K562 (cell line): ENCODE results near the gene ABR. TPM values are rescaled to one million over a fixed set of nuclear protein-coding genes. Genes with fewer than 3 reads are reported as not detected.

ENCODE experiments used
- ATAC-seq: fragments of 200-7000 bp; cut with Tn5 transposase; 3 replicates; pipeline ENCODE4 v1.9.1; 2020; ENCODE audit warnings: moderate library complexity
- BruUV-seq: library from RNA; stranded (reverse); fragments of 400-500 nt; replicated peaks from 2 replicates; lab custom pipeline; 2021; lab: Mats Ljungman, UMichigan
- CTCF ChIA-PET: fragments of 300-600 bp; formaldehyde crosslinking; extraction: SDS; loops from one replicate; lab custom pipeline; 2021; ENCODE audit warnings: low intra/inter-chr PET ratio; lab: Yijun Ruan, JAX
- POLR2A ChIA-PET: fragments of 300-600, 350-650 bp; sonication (Branson Sonifier 250); formaldehyde crosslinking; extraction: SDS; loops from one replicate; lab custom pipeline; 2021; ENCODE audit warnings: antibody characterized with exemption, inconsistent platforms; lab: Yijun Ruan, JAX
- DNase-seq, 4 experiments: peaks; one replicate each; pipeline versions ENCODE4 v3.0.0 to v3.0.0-alpha.2; 2011 to 2018; ENCODE audit warnings: low spot score in 3 of 4, mixed read lengths in 3 of 4; ENCODE audit errors: extremely low read depth in 1 of 4
- FAIRE-seq: peaks from 2 replicates; lab custom pipeline; 2011; peaks lifted over from hg19 to GRCh38; lab: Jason Lieb, UNC
- H2AFZ ChIP-seq: 2 replicates; pipeline ENCODE4 v1.6.0; 2011; ENCODE audit warnings: low read depth, low read length, control low read depth, inconsistent platforms
- H3K27ac ChIP-seq: fragments of 200-600 bp; 3 replicates; pipeline ENCODE4 v1.8.0; 2011; ENCODE audit warnings: low read depth, mild to moderate bottlenecking, control low read depth, inconsistent platforms, low read length, moderate library complexity, mixed read lengths; ENCODE audit errors: extremely low read depth
- H3K27me3 ChIP-seq, 2 experiments: fragments of 300-600 bp in 1 of 2; 2 replicates in 1 of 2; 3 replicates in 1 of 2; pipeline versions ENCODE4 v1.6.0 to v1.8.0; 2011; ENCODE audit warnings: inconsistent platforms in 2 of 2, low read length in 2 of 2, mild to moderate bottlenecking in 1 of 2, mixed read lengths in 1 of 2, moderate library complexity in 1 of 2; ENCODE audit not compliant: control insufficient read depth in 2 of 2, insufficient read depth in 2 of 2
- H3K36me3 ChIP-seq: fragments of 300-600 bp; 3 replicates; pipeline ENCODE4 v1.8.0; 2011; ENCODE audit warnings: mild to moderate bottlenecking, low read length, inconsistent platforms; ENCODE audit not compliant: control insufficient read depth, insufficient read depth
- H3K4me1 ChIP-seq, 2 experiments: fragments of 200-600 bp in 1 of 2; replicated peaks in 1 of 2; 2 replicates in 1 of 2; 3 replicates in 1 of 2; pipeline versions ENCODE4 v1.5.1 to v1.8.0; 2011; ENCODE audit warnings: inconsistent platforms in 2 of 2, low read length in 2 of 2, mild to moderate bottlenecking in 1 of 2, mixed read lengths in 1 of 2, moderate library complexity in 1 of 2; ENCODE audit not compliant: control insufficient read depth in 2 of 2, insufficient read depth in 2 of 2
- H3K4me2 ChIP-seq: 2 replicates; pipeline ENCODE4 v1.6.1; 2011; ENCODE audit warnings: low read length, control low read depth, inconsistent platforms, mixed read lengths; ENCODE audit not compliant: insufficient read depth
- H3K4me3 ChIP-seq: fragments of 200-600 bp; sonication (generic), shearing (Covaris generic); 2 replicates; pipeline ENCODE4 v1.5.1; 2016; ENCODE audit warnings: control low read depth, inconsistent platforms
- H3K79me2 ChIP-seq: fragments of 200-600 bp; 3 replicates; pipeline ENCODE4 v1.8.0; 2011; ENCODE audit warnings: low read length, inconsistent platforms; ENCODE audit not compliant: control insufficient read depth, insufficient read depth
- H3K9ac ChIP-seq, 2 experiments: 2 replicates each; pipeline versions ENCODE4 v1.6.0 to v1.6.1; 2011; ENCODE audit warnings: low read depth in 2 of 2, low read length in 2 of 2, control low read depth in 1 of 2, inconsistent platforms in 1 of 2, mild to moderate bottlenecking in 1 of 2, mixed read lengths in 1 of 2; ENCODE audit not compliant: insufficient read depth in 1 of 2
- H3K9me1 ChIP-seq: one replicate; pipeline ENCODE4 v1.6.0; 2011; ENCODE audit warnings: inconsistent platforms, mild to moderate bottlenecking, low read length, moderate library complexity; ENCODE audit not compliant: control insufficient read depth, insufficient read depth
- H3K9me3 ChIP-seq: replicated peaks from 2 replicates; pipeline ENCODE4 v1.5.1; 2011; ENCODE audit warnings: low read depth, low read length, inconsistent platforms; ENCODE audit not compliant: control insufficient read depth, insufficient read depth
- H4K20me1 ChIP-seq: replicated peaks from 2 replicates; pipeline ENCODE4 v1.6.1; 2011; ENCODE audit warnings: low read length, inconsistent platforms, mixed read lengths; ENCODE audit not compliant: control insufficient read depth, insufficient read depth
- GABPB2 ChIP-seq: fragments of 250-450 bp; sonication (Bioruptor Pico); conservative IDR thresholded peaks from 2 replicates; pipeline ENCODE4 v1.5.1; 2021; ENCODE audit warnings: mild to moderate bottlenecking
- NR1H2 ChIP-seq: sonication (generic); formaldehyde crosslinking; IDR thresholded peaks from 2 replicates; pipeline ENCODE4 v1.4.0; 2020; ENCODE audit warnings: mild to moderate bottlenecking, missing genetic modification reagents
- TBL1XR1 ChIP-seq, 2 experiments: IDR thresholded peaks; 2 replicates each; pipeline ENCODE4 v1.6.1; 2012; ENCODE audit warnings: improper control_type of control experiment in 2 of 2, low read length in 2 of 2, mild to moderate bottlenecking in 1 of 2
- ZNF274 ChIP-seq: IDR thresholded peaks from 2 replicates; pipeline ENCODE4 v1.6.1; 2011; ENCODE audit warnings: low read depth, mild to moderate bottlenecking, low read length, moderate library complexity, borderline replicate concordance
- WGBS: fragments of 100-300 bp; shearing (Covaris generic); methylation state at CpG from one replicate; pipeline ENCODE4 v1.1.6; 2016; ENCODE audit warnings: low coverage, mixed read lengths; ENCODE audit not compliant: insufficient coverage; ENCODE audit errors: missing lambda C conversion rate; 5-methylcytosine and 5-hydroxymethylcytosine counted together
- in situ Hi-C: fragments of 300-500 bp; cut with MboI; formaldehyde crosslinking; loops from 4 replicates; pipeline ENCODE4 v1.15.0; 2018; ENCODE audit warnings: inconsistent platforms, mixed read lengths
- intact Hi-C: fragments of 100-400 bp; cut with micrococcal nuclease; formaldehyde crosslinking; loops from 2 replicates; pipeline ENCODE4 v1.14.2; 2022
- polyA plus RNA-seq, 8 experiments: library from polyadenylated mRNA; depleted of rRNA in 4 of 8; stranded (reverse) in 5 of 8; unstranded in 3 of 8; fragments of >200 nt; fragmentation: Nextera tagmentation in 2 of 8; fragmentation: Illumina TruSeq in 1 of 8; extraction: Ambion mirVana in 2 of 8; extraction: Trizol in 1 of 8; gene quantifications; 2 replicates each; pipeline versions ENCODE4 v1.2.1 to v1.2.3, GENCODE V29; 2011 to 2014; ENCODE audit warnings: inconsistent platforms in 1 of 8, missing spikeins in 1 of 8
- total RNA-seq, 7 experiments: library from RNA; depleted of rRNA in 6 of 7; stranded (reverse); fragments of >200 nt in 6 of 7; fragmentation: Illumina TruSeq in 2 of 7; extraction: Trizol in 2 of 7; gene quantifications; 2 replicates each; pipeline versions ENCODE4 v1.2.1 to v1.2.3, GENCODE V29; 2011 to 2021; ENCODE audit warnings: low replicate concordance in 1 of 7

ABR gene
- total and polyA plus RNA-seq, 9 of the 15 experiments (the other 6 are each of a cell fraction or from before 2014, with no cell fraction given) = 0.07 to 1.6 (median 0.37) TPM; not detected in 1

DNA sequence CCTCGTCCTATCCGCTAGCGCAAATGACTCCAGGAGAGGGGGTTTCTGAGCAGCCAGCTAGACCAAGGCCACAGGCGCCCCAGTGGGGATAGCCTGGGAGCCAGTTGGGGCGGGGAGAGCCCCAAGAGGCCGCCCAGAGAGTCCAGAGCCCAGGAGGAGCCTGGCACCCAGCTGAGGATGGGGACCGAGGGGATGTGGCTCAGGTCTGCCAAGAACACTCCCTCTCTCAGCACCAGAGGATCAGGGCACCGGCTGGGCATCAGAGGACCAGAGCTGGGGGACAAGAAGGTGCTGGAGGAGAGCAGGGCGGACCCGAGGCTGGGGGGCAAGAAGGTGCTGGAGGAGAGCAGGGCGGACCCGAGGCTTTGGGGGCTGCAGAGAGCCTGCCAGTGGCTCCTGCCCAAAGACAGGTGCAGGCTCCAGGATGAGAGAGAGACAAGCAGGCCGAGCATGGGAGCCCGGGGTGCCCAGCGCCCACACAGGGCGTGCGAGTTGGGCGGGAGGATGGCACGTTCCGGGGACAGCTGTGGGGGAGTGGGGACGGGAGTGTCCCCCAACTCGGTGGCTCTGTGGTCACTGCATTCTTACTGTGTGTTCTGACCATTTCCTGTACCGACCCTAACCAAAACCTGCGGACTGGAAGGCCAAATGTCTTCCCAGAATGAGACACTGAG lies 143.5 kb downstream of the ABR start:
- H3K9me1 ChIP-seq = no peaks in the 10 kb centered on the region
- 1% methylated on average over 14 of the region's 24 CpGs for WGBS
- in situ Hi-C loops (no loop called here), intact Hi-C loops (no loop called here)
- no peaks in the 10 kb centered on the region for H4K20me1 ChIP-seq
- no TSS peak for BruUV-seq
- H3K36me3 ChIP-seq = no peaks in the 10 kb centered on the region
- no peaks in the 10 kb centered on the region for H3K79me2 ChIP-seq
- H3K9me3 ChIP-seq = no peaks in the 10 kb centered on the region
- DNase-seq = no peak
- H3K27ac ChIP-seq = no peak overlapping the region
- no peak for FAIRE-seq
- CTCF ChIA-PET = no interaction called here
- H3K4me2 ChIP-seq = no peak overlapping the region
- no peak overlapping the region for H3K4me3 ChIP-seq
- H3K27me3 ChIP-seq = peaks cover 18 to 63% of the 10 kb centered on the region in 2 experiments; a peak in 4 of 5 replicates
- H3K4me1 ChIP-seq = peaks cover 0 to 11% of the 10 kb centered on the region in 2 experiments; a peak in 2 of 5 replicates
- POLR2A ChIA-PET = interaction anchor here (0.6 kb wide), 1 partner anchor 324 kb away, joined by 3 read pairs; no protein-coding TSS in a partner anchor
- TF ChIP-seq NR1H2 (CRISPR knock-in tag) = no peak
- TF ChIP-seq TBL1XR1 (IDR thresholded peaks at IDR 0.05; ENCODE audit: low read length in 2 of 2) = no peak
- no peak for ATAC-seq
- H2AFZ ChIP-seq = no peak overlapping the region
- H3K9ac ChIP-seq = no peak overlapping the region

DNA sequence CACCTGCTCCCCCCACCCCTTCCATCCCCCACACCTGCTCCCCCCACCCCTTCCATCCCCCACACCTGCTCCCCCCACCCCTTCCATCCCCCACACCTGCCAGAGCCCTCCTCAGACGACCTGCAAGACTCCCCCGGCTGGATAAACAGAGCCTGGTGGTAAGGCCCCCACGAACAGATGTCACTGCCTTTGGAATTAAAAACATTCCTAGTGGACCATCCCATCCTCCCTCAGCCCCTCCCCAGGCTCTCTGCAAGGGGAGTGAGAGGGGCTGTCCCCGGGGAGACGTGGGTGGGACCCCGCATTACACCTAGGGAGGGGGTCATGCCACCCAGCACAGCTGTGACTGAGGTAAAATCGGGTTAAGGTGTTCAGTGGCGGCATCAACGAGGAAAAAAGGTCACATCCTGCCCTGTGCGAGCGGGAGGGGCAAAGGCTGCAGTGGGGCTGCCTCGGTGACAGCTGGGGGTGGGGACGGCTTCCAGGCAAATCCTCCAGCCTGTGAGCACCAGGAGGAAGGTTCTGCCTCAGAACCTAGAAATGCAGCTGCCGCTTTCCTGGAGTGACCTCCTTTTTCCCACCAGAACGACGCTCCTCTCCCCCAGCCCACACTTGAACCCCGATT lies 144.1 kb downstream of the ABR start:
- 6% methylated on average over 8 of the region's 17 CpGs for WGBS
- in situ Hi-C loops = no loop called here

More for the DNA sequence above, 144.1 kb downstream of the ABR start:
- TF ChIP-seq GABPB2 (no peak), ZNF274 (no peak)
- Histone ChIP-seq H3K4me3 (no peak overlapping the region), H4K20me1 (no peaks in the 10 kb centered on the region), H3K4me2 (no peak overlapping the region), H3K27ac (no peak overlapping the region), H3K4me1 (peaks cover 0 to 11% of the 10 kb centered on the region in 2 experiments; a peak in 2 of 5 replicates), H3K9me3 (no peaks in the 10 kb centered on the region), H3K27me3 (peaks cover 18 to 64% of the 10 kb centered on the region in 2 experiments; a peak in 4 of 5 replicates), H3K79me2 (no peaks in the 10 kb centered on the region), H3K9ac (no peak overlapping the region), H2AFZ (no peak overlapping the region), H3K36me3 (no peaks in the 10 kb centered on the region), H3K9me1 (no peaks in the 10 kb centered on the region)
- CTCF ChIA-PET = no interaction called here
- no peak for ATAC-seq
- POLR2A ChIA-PET = interaction anchor here (0.6 kb wide), 1 partner anchor 323 kb away, joined by 3 read pairs; no protein-coding TSS in a partner anchor
- no peak for DNase-seq
- FAIRE-seq = no peak
- intact Hi-C loops = no loop called here
- BruUV-seq = no TSS peak
